Astrocyte of the cerebellum (primary cell): ENCODE measurements around the gene SPI1.

Experiments used
- DNase-seq: peaks from one replicate; pipeline ENCODE4 v3.0.0-alpha.2; 2011; ENCODE audit warnings: low read depth
- H3K4me3 ChIP-seq: 2 replicates; pipeline ENCODE4 v1.5.1; 2011; ENCODE audit warnings: mild to moderate bottlenecking, low read depth, low read length, moderate library complexity
- in situ Hi-C: cut with HindIII; loops from 2 replicates; pipeline ENCODE4 v1.10.0; 2017; ENCODE audit warnings: low sequenced_read_pairs
- TF ChIP-seq, protein P1 (sequence below): IDR thresholded peaks from 2 replicates; pipeline ENCODE4 v1.5.1; 2012; ENCODE audit warnings: low read length, low read depth, moderate library complexity, mild to moderate bottlenecking; ENCODE audit errors: missing control alignments

Gene SPI1

DNA sequence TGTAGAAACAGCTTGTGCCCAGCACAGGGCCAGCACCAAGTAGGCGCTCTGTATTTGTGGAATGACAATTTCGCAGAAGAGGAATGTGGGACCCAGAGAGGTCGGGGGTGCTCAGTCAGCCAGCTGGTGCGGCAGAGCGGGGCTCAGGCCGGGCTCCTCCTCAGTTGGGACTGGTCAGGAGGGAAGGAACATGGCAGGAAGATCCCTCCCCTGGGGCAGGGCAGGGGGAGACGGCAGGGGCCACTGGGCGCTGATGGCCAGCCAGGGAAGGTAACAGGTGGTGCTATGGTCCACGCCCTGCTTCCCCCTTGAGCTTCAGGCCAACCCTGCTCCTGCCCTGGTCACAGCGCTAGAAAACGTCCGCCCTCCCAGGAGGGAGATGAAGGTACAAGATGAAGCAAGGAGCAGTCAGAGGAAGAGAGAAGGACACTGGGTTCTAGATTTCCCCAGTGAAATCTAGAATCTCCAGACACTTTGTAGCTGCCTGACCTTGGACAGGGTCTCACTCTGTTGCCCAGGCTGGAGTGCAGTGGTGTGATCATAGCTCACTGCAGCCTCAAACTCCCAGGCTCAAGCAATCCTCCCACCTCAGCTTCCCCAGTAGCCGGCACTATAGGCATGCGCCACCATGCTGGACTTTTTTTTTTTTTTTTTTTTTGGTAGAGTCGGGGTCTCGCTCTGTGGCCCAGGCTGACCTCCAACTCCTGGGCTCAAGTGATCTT lies 13.5 kb upstream of the SPI1 start:
- in situ Hi-C loops = no loop called here
- no peak overlapping the region for H3K4me3 ChIP-seq
- TF ChIP-seq, protein P1, sequence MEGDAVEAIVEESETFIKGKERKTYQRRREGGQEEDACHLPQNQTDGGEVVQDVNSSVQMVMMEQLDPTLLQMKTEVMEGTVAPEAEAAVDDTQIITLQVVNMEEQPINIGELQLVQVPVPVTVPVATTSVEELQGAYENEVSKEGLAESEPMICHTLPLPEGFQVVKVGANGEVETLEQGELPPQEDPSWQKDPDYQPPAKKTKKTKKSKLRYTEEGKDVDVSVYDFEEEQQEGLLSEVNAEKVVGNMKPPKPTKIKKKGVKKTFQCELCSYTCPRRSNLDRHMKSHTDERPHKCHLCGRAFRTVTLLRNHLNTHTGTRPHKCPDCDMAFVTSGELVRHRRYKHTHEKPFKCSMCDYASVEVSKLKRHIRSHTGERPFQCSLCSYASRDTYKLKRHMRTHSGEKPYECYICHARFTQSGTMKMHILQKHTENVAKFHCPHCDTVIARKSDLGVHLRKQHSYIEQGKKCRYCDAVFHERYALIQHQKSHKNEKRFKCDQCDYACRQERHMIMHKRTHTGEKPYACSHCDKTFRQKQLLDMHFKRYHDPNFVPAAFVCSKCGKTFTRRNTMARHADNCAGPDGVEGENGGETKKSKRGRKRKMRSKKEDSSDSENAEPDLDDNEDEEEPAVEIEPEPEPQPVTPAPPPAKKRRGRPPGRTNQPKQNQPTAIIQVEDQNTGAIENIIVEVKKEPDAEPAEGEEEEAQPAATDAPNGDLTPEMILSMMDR = no peak
- DNase-seq = no peak

- DNase-seq = no peak
- in situ Hi-C loops = no loop called here
- H3K4me3 ChIP-seq = no peak overlapping the region
- TF ChIP-seq, protein P1 = no peak
These were observed 12.8 kb upstream of the SPI1 start for GRCh38 chr11:47391077-47391583.

DNA sequence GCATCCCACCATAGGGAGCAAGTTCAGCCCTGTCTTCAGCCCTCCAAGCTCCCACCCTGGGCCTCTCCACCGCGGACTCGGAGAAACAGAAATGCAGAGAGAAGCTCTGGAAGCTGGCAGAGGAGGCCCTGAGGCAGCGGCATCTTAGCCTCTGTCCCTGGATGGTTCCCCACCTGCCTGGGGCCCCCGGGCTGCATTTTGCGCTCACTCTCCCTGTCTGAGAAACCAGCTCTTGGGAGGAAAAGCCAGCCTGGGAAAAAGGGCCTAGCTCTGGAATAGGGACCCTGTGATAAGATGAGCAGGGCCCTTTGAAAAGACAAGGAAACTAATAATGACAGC lies 12.0 kb upstream of the SPI1 start:
- no peak for DNase-seq
- in situ Hi-C loops = no loop called here
- TF ChIP-seq, protein P1 = no peak
- no peak overlapping the region for H3K4me3 ChIP-seq

- TF ChIP-seq, protein P1 = no peak
- H3K4me3 ChIP-seq = no peak overlapping the region
- in situ Hi-C loops = no loop called here
These were observed 11.5 kb upstream of the SPI1 start for GRCh38 chr11:47389577-47390421.

DNA sequence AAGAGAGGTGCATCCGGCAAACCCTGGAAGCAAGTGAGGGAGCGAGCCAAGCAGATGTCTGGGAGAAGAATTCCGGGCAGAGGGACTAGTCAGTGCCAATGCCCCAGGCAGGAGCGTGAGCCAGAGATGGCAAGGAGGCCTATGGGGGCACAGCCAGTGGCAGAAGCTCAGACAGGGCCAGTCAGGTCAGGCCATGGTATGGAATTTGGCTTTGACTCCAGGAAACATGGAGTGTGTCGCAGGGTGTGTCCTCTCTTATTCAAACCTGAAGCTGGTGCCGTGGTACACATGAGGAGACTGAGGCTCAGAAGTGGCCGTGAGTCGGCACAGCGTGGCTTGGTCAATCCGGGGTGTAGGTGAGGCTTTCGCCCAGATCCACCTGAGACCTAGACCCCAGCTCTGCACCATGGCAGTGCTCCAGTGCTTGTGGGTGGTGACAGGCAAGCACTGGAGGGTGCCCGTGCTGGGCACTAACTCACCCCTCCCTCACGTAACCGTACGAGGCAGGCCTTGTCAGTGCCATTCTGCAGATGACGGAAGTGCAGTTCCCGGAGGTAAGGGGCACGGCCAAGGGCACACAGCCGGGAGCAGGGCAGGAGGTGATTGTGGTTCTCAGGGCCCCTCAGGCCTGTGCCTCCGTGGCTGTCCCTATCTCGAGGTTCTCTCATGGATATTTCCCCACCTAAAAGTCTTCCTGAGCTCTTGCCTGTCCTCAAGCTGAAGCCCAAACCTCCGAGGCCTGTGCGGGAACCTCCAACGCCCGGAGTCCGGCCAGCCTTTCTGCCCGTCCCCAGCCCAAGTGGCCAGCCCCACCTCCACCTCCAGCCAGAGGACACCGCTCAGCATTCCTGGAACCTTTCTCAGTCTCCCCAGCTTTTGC lies 10.6 kb upstream of the SPI1 start:
- in situ Hi-C loops = no loop called here
- no peak overlapping the region for H3K4me3 ChIP-seq
- TF ChIP-seq, protein P1 = no peak
- no peak for DNase-seq

More at GRCh38 chr11:47389577-47390421, 11.5 kb upstream of the SPI1 start:
- no peak for DNase-seq
